Measurements from ENCODE around the gene NHERF2.

DNA sequence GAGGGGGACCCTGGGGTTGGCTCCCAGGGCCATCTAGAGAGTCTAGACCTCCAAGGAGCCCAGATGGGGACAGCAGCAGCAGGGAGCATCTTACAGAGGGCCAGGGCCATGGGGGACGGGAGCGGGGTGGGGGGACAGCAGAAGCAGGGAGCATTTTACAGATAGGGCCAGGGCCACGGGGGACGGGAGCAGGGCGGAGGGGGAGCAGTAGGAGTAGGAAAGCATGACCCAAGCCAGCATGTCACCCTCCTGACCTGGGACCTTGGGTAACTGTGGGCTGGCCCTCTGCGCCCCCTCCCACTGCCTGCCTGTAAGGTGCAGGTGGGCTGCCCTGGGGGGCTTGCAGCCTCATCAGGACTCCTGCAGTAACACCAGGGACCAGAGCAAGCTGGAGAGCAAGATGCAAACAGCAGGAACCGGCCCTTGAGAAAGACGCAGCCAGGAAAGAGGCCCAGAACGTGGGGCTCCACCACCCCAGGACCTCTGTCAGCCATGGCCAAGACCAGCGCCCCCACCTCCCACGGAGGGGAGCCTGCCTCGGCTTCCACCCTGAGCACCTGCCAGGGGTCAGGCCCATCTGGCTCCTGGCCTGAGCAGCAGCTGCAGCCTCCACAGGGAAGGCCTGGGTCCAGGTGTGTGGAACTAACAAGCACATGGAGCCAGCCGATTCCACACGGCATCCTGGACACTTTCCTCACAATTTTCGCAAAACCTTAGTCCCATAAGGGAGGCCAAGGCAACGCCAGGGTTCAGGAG, 19.4 kb upstream of the NHERF2 start:
- no peak for TF ChIP-seq RAD21 (IDR thresholded peaks at IDR 0.05; ENCODE audit: low read length)
- no peak for TF ChIP-seq CTCF (conservative IDR thresholded peaks at IDR 0.05; ENCODE audit: low read depth, low read length)
- TF ChIP-seq RFX5 (IDR thresholded peaks at IDR 0.05; ENCODE audit: low read depth, low read length): no peak
- TF ChIP-seq POLR2A (IDR thresholded peaks at IDR 0.05; ENCODE audit: low read depth, low read length): no peak
- no peak for TF ChIP-seq FOS (IDR thresholded peaks at IDR 0.05; ENCODE audit: low read depth, low read length)
- TF ChIP-seq, protein P1, sequence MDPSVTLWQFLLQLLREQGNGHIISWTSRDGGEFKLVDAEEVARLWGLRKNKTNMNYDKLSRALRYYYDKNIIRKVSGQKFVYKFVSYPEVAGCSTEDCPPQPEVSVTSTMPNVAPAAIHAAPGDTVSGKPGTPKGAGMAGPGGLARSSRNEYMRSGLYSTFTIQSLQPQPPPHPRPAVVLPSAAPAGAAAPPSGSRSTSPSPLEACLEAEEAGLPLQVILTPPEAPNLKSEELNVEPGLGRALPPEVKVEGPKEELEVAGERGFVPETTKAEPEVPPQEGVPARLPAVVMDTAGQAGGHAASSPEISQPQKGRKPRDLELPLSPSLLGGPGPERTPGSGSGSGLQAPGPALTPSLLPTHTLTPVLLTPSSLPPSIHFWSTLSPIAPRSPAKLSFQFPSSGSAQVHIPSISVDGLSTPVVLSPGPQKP (IDR thresholded peaks at IDR 0.05; ENCODE audit: borderline replicate concordance, low read depth, low read length): no peak
